Measurements from ENCODE around the gene STYK1.
A peak's percentile ranks its signal among the peaks of the same experiment; 100 is the strongest.

STYK1 gene

GRCh38 chr12:10636611-10637010 lies 37.2 kb downstream of the STYK1 start:
- Histone ChIP-seq H2AFZ (ENCODE audit: low read length) (no peak overlapping the region), H2BK15ac (ENCODE audit: low read length) (no peak overlapping the region), H2BK120ac (ENCODE audit: low read depth, low read length) (no peak overlapping the region), H3K79me1 (ENCODE audit: low read depth, low read length) (no peaks in the 10 kb centered on the region), H2AK5ac (ENCODE audit: low read depth, low read length) (no peak overlapping the region), H4K8ac (ENCODE audit: low read depth, low read length) (no peak overlapping the region), H3K4ac (ENCODE audit: low read length) (no peak overlapping the region), H3K9ac (ENCODE audit: low read depth, low read length, poor library complexity) (no peak overlapping the region), H3K36me3 (replicated peaks in 1 of 2; ENCODE audit: control insufficient read depth in 2 of 2, insufficient read depth in 2 of 2, low read length in 2 of 2) (no peaks in the 10 kb centered on the region), H3K18ac (ENCODE audit: low read length) (no peak overlapping the region), H3K9me3 (replicated peaks in 1 of 2; ENCODE audit: control insufficient read depth in 2 of 2, insufficient read depth in 1 of 2, low read depth in 1 of 2, low read length in 2 of 2) (no peaks in the 10 kb centered on the region), H3K4me2 (ENCODE audit: insufficient read depth, low read length, poor library complexity, severe bottlenecking) (no peak overlapping the region), H4K91ac (ENCODE audit: low read depth, low read length, poor library complexity) (no peak overlapping the region), H3K23ac (ENCODE audit: low read depth, low read length, poor library complexity) (no peak overlapping the region), H3K4me3 (ENCODE audit: low read length in 2 of 2) (no peak overlapping the region), H3K27me3 (ENCODE audit: control insufficient read depth in 3 of 3, insufficient read depth in 3 of 3, low read depth in 1 of 3, low read length in 3 of 3) (peaks cover 0 to 11% (median 0%) of the 10 kb centered on the region in 3 experiments), H3K27ac (replicated peaks; ENCODE audit: low read length) (no peak overlapping the region), H3K4me1 (ENCODE audit: control insufficient read depth in 2 of 2, insufficient read depth in 1 of 2, low read depth in 1 of 2, low read length in 2 of 2) (no peaks in the 10 kb centered on the region), H2BK5ac (ENCODE audit: low read length) (no peak overlapping the region), H3K14ac (ENCODE audit: low read length) (peak overlapping the region; percentile 57), H2BK12ac (ENCODE audit: low read length) (no peak overlapping the region)
- no CpG with 5 or more reads among the region's 6 CpGs for WGBS, 2 donors (ENCODE audit: extremely low coverage in 2 of 2, insufficient read length in 2 of 2, insufficient replicate concordance in 1 of 2)
- DNase-seq (ENCODE audit: low spot score) = no peak

- no peak overlapping the region for H3K9ac ChIP-seq (ENCODE audit: low read depth, low read length, poor library complexity)
- no peak overlapping the region for H2AFZ ChIP-seq (ENCODE audit: low read length)
- H3K4ac ChIP-seq (ENCODE audit: low read length) = no peak overlapping the region
- H4K8ac ChIP-seq (ENCODE audit: low read depth, low read length) = no peak overlapping the region
- no peak overlapping the region for H3K18ac ChIP-seq (ENCODE audit: low read length)
- peaks cover 0 to 12% (median 0%) of the 10 kb centered on the region in 3 experiments for H3K27me3 ChIP-seq (ENCODE audit: control insufficient read depth in 3 of 3, insufficient read depth in 3 of 3, low read depth in 1 of 3, low read length in 3 of 3)
- no peaks in the 10 kb centered on the region for H3K36me3 ChIP-seq (replicated peaks in 1 of 2; ENCODE audit: control insufficient read depth in 2 of 2, insufficient read depth in 2 of 2, low read length in 2 of 2)
- no peak overlapping the region for H3K23ac ChIP-seq (ENCODE audit: low read depth, low read length, poor library complexity)
- no peak overlapping the region for H2BK120ac ChIP-seq (ENCODE audit: low read depth, low read length)
- H3K79me1 ChIP-seq (ENCODE audit: low read depth, low read length) = no peaks in the 10 kb centered on the region
- no peak overlapping the region for H4K91ac ChIP-seq (ENCODE audit: low read depth, low read length, poor library complexity)
- no peak overlapping the region for H3K4me3 ChIP-seq (ENCODE audit: low read length in 2 of 2)
- no peak overlapping the region for H2BK5ac ChIP-seq (ENCODE audit: low read length)
- H2AK5ac ChIP-seq (ENCODE audit: low read depth, low read length) = no peak overlapping the region
- no peaks in the 10 kb centered on the region for H3K9me3 ChIP-seq (replicated peaks in 1 of 2; ENCODE audit: control insufficient read depth in 2 of 2, insufficient read depth in 1 of 2, low read depth in 1 of 2, low read length in 2 of 2)
- no peak for DNase-seq (ENCODE audit: low spot score)
- no peak overlapping the region for H3K27ac ChIP-seq (replicated peaks; ENCODE audit: low read length)
- no peak overlapping the region for H3K14ac ChIP-seq (ENCODE audit: low read length)
- WGBS, 2 donors (ENCODE audit: extremely low coverage in 2 of 2, insufficient read length in 2 of 2, insufficient replicate concordance in 1 of 2) = no CpG with 5 or more reads among the region's 3 CpGs
- no peak overlapping the region for H2BK12ac ChIP-seq (ENCODE audit: low read length)
- H3K4me1 ChIP-seq (ENCODE audit: control insufficient read depth in 2 of 2, insufficient read depth in 1 of 2, low read depth in 1 of 2, low read length in 2 of 2) = no peaks in the 10 kb centered on the region
- H3K4me2 ChIP-seq (ENCODE audit: insufficient read depth, low read length, poor library complexity, severe bottlenecking) = no peak overlapping the region
- H2BK15ac ChIP-seq (ENCODE audit: low read length) = no peak overlapping the region
Observed at GRCh38 chr12:10636124-10636523, 37.7 kb downstream of the STYK1 start.

GRCh38 chr12:10635306-10635705 lies 38.5 kb downstream of the STYK1 start:
- H2BK12ac ChIP-seq (ENCODE audit: low read length) = no peak overlapping the region
- no peak overlapping the region for H3K4me3 ChIP-seq (ENCODE audit: low read length in 2 of 2)
- no peak overlapping the region for H3K4ac ChIP-seq (ENCODE audit: low read length)
- H2AFZ ChIP-seq (ENCODE audit: low read length) = no peak overlapping the region
- H3K14ac ChIP-seq (ENCODE audit: low read length) = no peak overlapping the region
- no peak overlapping the region for H3K18ac ChIP-seq (ENCODE audit: low read length)
- no peaks in the 10 kb centered on the region for H3K79me1 ChIP-seq (ENCODE audit: low read depth, low read length)
- no peak overlapping the region for H2BK5ac ChIP-seq (ENCODE audit: low read length)
- H4K8ac ChIP-seq (ENCODE audit: low read depth, low read length) = no peak overlapping the region
- DNase-seq (ENCODE audit: low spot score) = no peak
- H3K36me3 ChIP-seq (replicated peaks in 1 of 2; ENCODE audit: control insufficient read depth in 2 of 2, insufficient read depth in 2 of 2, low read length in 2 of 2) = no peaks in the 10 kb centered on the region
- peaks cover 0 to 14% (median 0%) of the 10 kb centered on the region in 3 experiments for H3K27me3 ChIP-seq (ENCODE audit: control insufficient read depth in 3 of 3, insufficient read depth in 3 of 3, low read depth in 1 of 3, low read length in 3 of 3)
- no peak overlapping the region for H2AK5ac ChIP-seq (ENCODE audit: low read depth, low read length)
- no peak overlapping the region for H3K27ac ChIP-seq (replicated peaks; ENCODE audit: low read length)
- H2BK120ac ChIP-seq (ENCODE audit: low read depth, low read length) = no peak overlapping the region
- no peak overlapping the region for H3K9ac ChIP-seq (ENCODE audit: low read depth, low read length, poor library complexity)
- H3K9me3 ChIP-seq (replicated peaks in 1 of 2; ENCODE audit: control insufficient read depth in 2 of 2, insufficient read depth in 1 of 2, low read depth in 1 of 2, low read length in 2 of 2) = no peaks in the 10 kb centered on the region
- no peak overlapping the region for H3K23ac ChIP-seq (ENCODE audit: low read depth, low read length, poor library complexity)
- no CpG with 5 or more reads among the region's 2 CpGs for WGBS, 2 donors (ENCODE audit: extremely low coverage in 2 of 2, insufficient read length in 2 of 2, insufficient replicate concordance in 1 of 2)
- H4K91ac ChIP-seq (ENCODE audit: low read depth, low read length, poor library complexity) = no peak overlapping the region
- H2BK15ac ChIP-seq (ENCODE audit: low read length) = no peak overlapping the region
- no peaks in the 10 kb centered on the region for H3K4me1 ChIP-seq (ENCODE audit: control insufficient read depth in 2 of 2, insufficient read depth in 1 of 2, low read depth in 1 of 2, low read length in 2 of 2)
- H3K4me2 ChIP-seq (ENCODE audit: insufficient read depth, low read length, poor library complexity, severe bottlenecking) = no peak overlapping the region

- no peak overlapping the region for H3K4me2 ChIP-seq (ENCODE audit: insufficient read depth, low read length, poor library complexity, severe bottlenecking)
- no peak overlapping the region for H3K23ac ChIP-seq (ENCODE audit: low read depth, low read length, poor library complexity)
- H3K27ac ChIP-seq (replicated peaks; ENCODE audit: low read length) = no peak overlapping the region
- H2BK5ac ChIP-seq (ENCODE audit: low read length) = no peak overlapping the region
- H2AK5ac ChIP-seq (ENCODE audit: low read depth, low read length) = no peak overlapping the region
- no CpG with 5 or more reads among the region's 5 CpGs for WGBS, 2 donors (ENCODE audit: extremely low coverage in 2 of 2, insufficient read length in 2 of 2, insufficient replicate concordance in 1 of 2)
- no peak overlapping the region for H2AFZ ChIP-seq (ENCODE audit: low read length)
- DNase-seq (ENCODE audit: low spot score) = no peak
- no peak overlapping the region for H3K14ac ChIP-seq (ENCODE audit: low read length)
- no peaks in the 10 kb centered on the region for H3K79me1 ChIP-seq (ENCODE audit: low read depth, low read length)
- H2BK120ac ChIP-seq (ENCODE audit: low read depth, low read length) = no peak overlapping the region
- H3K9ac ChIP-seq (ENCODE audit: low read depth, low read length, poor library complexity) = no peak overlapping the region
- no peaks in the 10 kb centered on the region for H3K4me1 ChIP-seq (ENCODE audit: control insufficient read depth in 2 of 2, insufficient read depth in 1 of 2, low read depth in 1 of 2, low read length in 2 of 2)
- no peaks in the 10 kb centered on the region for H3K9me3 ChIP-seq (replicated peaks in 1 of 2; ENCODE audit: control insufficient read depth in 2 of 2, insufficient read depth in 1 of 2, low read depth in 1 of 2, low read length in 2 of 2)
- H3K18ac ChIP-seq (ENCODE audit: low read length) = no peak overlapping the region
- no peak overlapping the region for H3K4me3 ChIP-seq (ENCODE audit: low read length in 2 of 2)
- H3K4ac ChIP-seq (ENCODE audit: low read length) = no peak overlapping the region
- H3K27me3 ChIP-seq (ENCODE audit: control insufficient read depth in 3 of 3, insufficient read depth in 3 of 3, low read depth in 1 of 3, low read length in 3 of 3) = peaks cover 0 to 14% (median 0%) of the 10 kb centered on the region in 3 experiments
- H3K36me3 ChIP-seq (replicated peaks in 1 of 2; ENCODE audit: control insufficient read depth in 2 of 2, insufficient read depth in 2 of 2, low read length in 2 of 2) = no peaks in the 10 kb centered on the region
- no peak overlapping the region for H4K91ac ChIP-seq (ENCODE audit: low read depth, low read length, poor library complexity)
- no peak overlapping the region for H2BK12ac ChIP-seq (ENCODE audit: low read length)
- H2BK15ac ChIP-seq (ENCODE audit: low read length) = no peak overlapping the region
- H4K8ac ChIP-seq (ENCODE audit: low read depth, low read length) = no peak overlapping the region
Observed at GRCh38 chr12:10634427-10634826, 39.4 kb downstream of the STYK1 start.
